ENCODE measurements around the gene SETD3. TPM values are rescaled to one million over a fixed set of nuclear protein-coding genes. Genes with fewer than 3 reads are reported as not detected.

SETD3 gene
- total RNA-seq, 1 donor from 2014 or later: 62.8 TPM

DNA sequence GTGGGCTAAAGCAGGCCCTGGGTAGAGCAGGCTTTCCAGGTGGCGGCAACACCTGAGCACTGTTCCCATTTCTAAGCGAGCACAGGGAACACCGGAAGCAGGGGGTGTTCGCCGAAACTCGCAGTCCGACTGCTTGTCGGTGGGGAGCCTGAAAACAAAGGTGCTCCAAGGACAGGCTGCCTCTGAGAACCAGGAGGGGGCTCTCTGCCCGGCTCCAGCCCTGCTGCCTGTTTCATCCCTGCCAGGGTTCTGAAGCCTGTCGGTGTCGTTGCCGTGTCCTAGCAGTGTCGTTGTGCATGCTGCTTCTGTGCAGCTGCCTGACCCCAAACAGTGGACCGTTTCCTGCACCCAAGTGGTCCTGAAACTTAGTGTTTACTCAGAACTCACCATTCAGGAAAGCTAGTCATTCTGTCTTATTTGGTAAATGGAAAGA, 22.3 kb upstream of the SETD3 start:
- no peaks in the 10 kb centered on the region for H3K9me3 Mint-ChIP-seq (ENCODE audit: unreplicated experiment)
- H3K27me3 Mint-ChIP-seq (ENCODE audit: low read depth, unreplicated experiment): no peaks in the 10 kb centered on the region
- Histone ChIP-seq H3K27me3 (ENCODE audit: insufficient read depth, low read length) (no peaks in the 10 kb centered on the region), H4K20me1 (ENCODE audit: insufficient read depth, low read length) (peaks cover 52% of the 10 kb centered on the region), H3K36me3 (ENCODE audit: insufficient read depth, low read length) (peaks cover 61% of the 10 kb centered on the region), H3K4me1 (ENCODE audit: insufficient read depth, low read length) (no peaks in the 10 kb centered on the region), H3K4me3 (ENCODE audit: insufficient read depth, low read depth, low read length) (no peak overlapping the region), H3K4me2 (ENCODE audit: low read length) (no peak overlapping the region), H3K9ac (ENCODE audit: low read length) (no peak overlapping the region), H3K79me2 (ENCODE audit: insufficient read depth, low read length) (peaks cover 4% of the 10 kb centered on the region), H2AFZ (ENCODE audit: low read depth, low read length) (no peak overlapping the region), H3K27ac (ENCODE audit: low read depth, low read length) (no peak overlapping the region), H3K9me3 (ENCODE audit: insufficient read depth, low read depth, low read length) (no peaks in the 10 kb centered on the region)
- no peak for DNase-seq (ENCODE audit: low read depth)
- FAIRE-seq: no peak
- H3K36me3 Mint-ChIP-seq (ENCODE audit: low read depth, unreplicated experiment): peaks cover 30% of the 10 kb centered on the region
- TF ChIP-seq CTCF (IDR thresholded peaks at IDR 0.05; ENCODE audit: insufficient read depth, low read depth, low read length): no peak
- no peak for TF ChIP-seq EZH2 (IDR thresholded peaks at IDR 0.05; ENCODE audit: insufficient read depth, low read length)
- no peaks in the 10 kb centered on the region for H3K4me1 Mint-ChIP-seq (ENCODE audit: low read depth, unreplicated experiment)
- no peak overlapping the region for H3K27ac Mint-ChIP-seq (ENCODE audit: unreplicated experiment)
- no peak overlapping the region for H3K4me3 Mint-ChIP-seq (ENCODE audit: unreplicated experiment)

- H3K27ac ChIP-seq (ENCODE audit: low read depth, low read length): no peak overlapping the region
- H3K4me1 Mint-ChIP-seq (ENCODE audit: low read depth, unreplicated experiment): no peaks in the 10 kb centered on the region
- peaks cover 31% of the 10 kb centered on the region for H3K79me2 ChIP-seq (ENCODE audit: insufficient read depth, low read length)
- no peak overlapping the region for H3K4me2 ChIP-seq (ENCODE audit: low read length)
- H3K36me3 ChIP-seq (ENCODE audit: insufficient read depth, low read length): peaks cover 56% of the 10 kb centered on the region
- no peaks in the 10 kb centered on the region for H3K27me3 ChIP-seq (ENCODE audit: insufficient read depth, low read length)
- no peaks in the 10 kb centered on the region for H3K4me1 ChIP-seq (ENCODE audit: insufficient read depth, low read length)
- TF ChIP-seq CTCF (IDR thresholded peaks at IDR 0.05; ENCODE audit: insufficient read depth, low read depth, low read length) (no peak), EZH2 (IDR thresholded peaks at IDR 0.05; ENCODE audit: insufficient read depth, low read length) (no peak)
- no peak overlapping the region for H3K4me3 ChIP-seq (ENCODE audit: insufficient read depth, low read depth, low read length)
- DNase-seq (ENCODE audit: low read depth) (no peak), FAIRE-seq (no peak)
- no peak overlapping the region for H2AFZ ChIP-seq (ENCODE audit: low read depth, low read length)
- no peaks in the 10 kb centered on the region for H3K9me3 ChIP-seq (ENCODE audit: insufficient read depth, low read depth, low read length)
- no peaks in the 10 kb centered on the region for H3K9me3 Mint-ChIP-seq (ENCODE audit: unreplicated experiment)
- H3K27me3 Mint-ChIP-seq (ENCODE audit: low read depth, unreplicated experiment): no peaks in the 10 kb centered on the region
- H4K20me1 ChIP-seq (ENCODE audit: insufficient read depth, low read length): peaks cover 64% of the 10 kb centered on the region
- H3K4me3 Mint-ChIP-seq (ENCODE audit: unreplicated experiment): no peak overlapping the region
- H3K36me3 Mint-ChIP-seq (ENCODE audit: low read depth, unreplicated experiment): peaks cover 15% of the 10 kb centered on the region
- H3K9ac ChIP-seq (ENCODE audit: low read length): no peak overlapping the region
- no peak overlapping the region for H3K27ac Mint-ChIP-seq (ENCODE audit: unreplicated experiment)
Observed at GRCh38 chr14:99497894-99498293, 17.2 kb upstream of the SETD3 start.

DNA sequence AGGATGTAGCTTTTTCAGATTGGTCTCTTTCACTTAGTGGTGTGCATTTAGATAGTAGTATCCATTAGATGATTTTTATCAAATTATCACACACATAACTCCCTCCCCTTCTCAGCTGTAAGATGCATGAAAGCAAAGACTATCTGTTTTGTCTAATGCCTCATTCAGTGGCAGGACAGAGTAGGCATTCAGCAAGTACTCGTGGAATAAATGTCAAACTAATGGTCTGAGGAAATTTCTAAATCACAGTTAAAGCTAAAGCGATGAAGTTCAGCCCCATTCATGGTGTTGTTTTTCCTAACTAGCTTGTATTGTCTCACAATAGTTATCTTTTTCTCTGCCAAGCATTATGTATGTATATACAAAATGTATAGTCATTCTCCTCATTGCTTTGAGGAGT, 16.7 kb upstream of the SETD3 start:
- FAIRE-seq (no peak), DNase-seq (ENCODE audit: low read depth) (no peak)
- Histone ChIP-seq H3K4me2 (ENCODE audit: low read length) (no peak overlapping the region), H3K4me1 (ENCODE audit: insufficient read depth, low read length) (no peaks in the 10 kb centered on the region), H3K9ac (ENCODE audit: low read length) (no peak overlapping the region), H3K4me3 (ENCODE audit: insufficient read depth, low read depth, low read length) (no peak overlapping the region), H3K27ac (ENCODE audit: low read depth, low read length) (no peak overlapping the region), H3K27me3 (ENCODE audit: insufficient read depth, low read length) (no peaks in the 10 kb centered on the region), H3K79me2 (ENCODE audit: insufficient read depth, low read length) (peaks cover 37% of the 10 kb centered on the region), H3K36me3 (ENCODE audit: insufficient read depth, low read length) (peaks cover 55% of the 10 kb centered on the region), H3K9me3 (ENCODE audit: insufficient read depth, low read depth, low read length) (no peaks in the 10 kb centered on the region), H2AFZ (ENCODE audit: low read depth, low read length) (no peak overlapping the region), H4K20me1 (ENCODE audit: insufficient read depth, low read length) (peaks cover 67% of the 10 kb centered on the region)
- no peaks in the 10 kb centered on the region for H3K9me3 Mint-ChIP-seq (ENCODE audit: unreplicated experiment)
- H3K27me3 Mint-ChIP-seq (ENCODE audit: low read depth, unreplicated experiment): no peaks in the 10 kb centered on the region
- TF ChIP-seq CTCF (IDR thresholded peaks at IDR 0.05; ENCODE audit: insufficient read depth, low read depth, low read length) (no peak), EZH2 (IDR thresholded peaks at IDR 0.05; ENCODE audit: insufficient read depth, low read length) (no peak)
- H3K4me3 Mint-ChIP-seq (ENCODE audit: unreplicated experiment): peak overlapping the region; percentile 51
- no peaks in the 10 kb centered on the region for H3K4me1 Mint-ChIP-seq (ENCODE audit: low read depth, unreplicated experiment)
- no peak overlapping the region for H3K27ac Mint-ChIP-seq (ENCODE audit: unreplicated experiment)
- H3K36me3 Mint-ChIP-seq (ENCODE audit: low read depth, unreplicated experiment): peaks cover 16% of the 10 kb centered on the region
